ENCODE data around the gene THTPA. TPM values are rescaled to one million over a fixed set of nuclear protein-coding genes. Genes with fewer than 3 reads are reported as not detected.

The THTPA gene
- total and polyA plus RNA-seq, 2 donors (not counting 1 experiment from before 2014, with no cell fraction given), result 17.0 to 21.4 TPM

- Histone ChIP-seq H3K27ac (ENCODE audit: low read length in 2 of 2) (no peak overlapping the region), H3K36me3 (replicated peaks in 1 of 2; ENCODE audit: control extremely low read depth in 1 of 2, control insufficient read depth in 1 of 2, extremely low read depth in 1 of 2, insufficient read depth in 2 of 2, low read length in 1 of 2) (peaks cover 0 to 17% of the 10 kb centered on the region in 2 experiments), H3K9ac (ENCODE audit: low read length) (no peak overlapping the region), H3K27me3 (replicated peaks in 1 of 4; ENCODE audit: control extremely low read depth in 1 of 4, control insufficient read depth in 3 of 4, insufficient read depth in 4 of 4, low read length in 3 of 4) (peaks cover 0 to 19% (median 3%) of the 10 kb centered on the region in 4 experiments), H3K4me1 (ENCODE audit: control insufficient read depth in 2 of 2, insufficient read depth in 2 of 2, low read length in 2 of 2) (peaks cover 15 to 23% of the 10 kb centered on the region in 2 donors), H4K20me1 (ENCODE audit: control insufficient read depth, insufficient read depth, low read length, poor library complexity, severe bottlenecking) (peaks cover 20% of the 10 kb centered on the region), H3K9me3 (ENCODE audit: control extremely low read depth in 1 of 3, control insufficient read depth in 2 of 3, insufficient read depth in 1 of 3, low read length in 2 of 3) (no peaks in the 10 kb centered on the region), H3K4me2 (replicated peaks; ENCODE audit: low read depth, low read length, poor library complexity, severe bottlenecking) (no peak overlapping the region), H3K4me3 (ENCODE audit: control extremely low read depth in 1 of 5, extremely low read depth in 1 of 5, insufficient read depth in 1 of 5, low read depth in 2 of 5, low read length in 4 of 5) (no peak overlapping the region), H3K79me2 (ENCODE audit: control insufficient read depth, insufficient read depth, low read length) (peaks cover 26% of the 10 kb centered on the region), H2AFZ (ENCODE audit: insufficient read depth, low read depth, low read length, poor library complexity, severe bottlenecking) (peak overlapping the region; percentile 89)
- TF ChIP-seq CTCF (IDR thresholded peaks at IDR 0.05) (no peak), EZH2 (IDR thresholded peaks at IDR 0.05; ENCODE audit: borderline replicate concordance, insufficient read depth, low read depth, low read length, poor library complexity, severe bottlenecking) (no peak)
- intact Hi-C loops (cut with micrococcal nuclease), result loop anchor here (5.0 to 10.0 kb wide), 4 partner anchors 285 to 873 kb away; partner anchors contain the start of genes HOMEZ, PCK2 and SDR39U1
- ChIA-PET POLR2A (no interaction called here), CTCF (interaction anchor here (4.1 to 9.3 kb wide), 2 partner anchors 12 to 91 kb away, joined by 24 to 61 read pairs; partner anchors contain the start of gene THTPA)
- Mint-ChIP-seq H3K9me3 (ENCODE audit: insufficient read depth) (no peaks in the 10 kb centered on the region), H3K27ac (no peak overlapping the region), H3K4me1 (peaks cover 27% of the 10 kb centered on the region), H3K4me3 (no peak overlapping the region), H3K27me3 (peaks cover 29% of the 10 kb centered on the region)
- ATAC-seq (ENCODE audit: low read depth) (no peak), DNase-seq (peak; percentile 11)
- WGBS (ENCODE audit: insufficient coverage), result 79% methylated on average over 5 of the region's 7 CpGs
These were observed 13.5 kb downstream of the THTPA start for GRCh38 chr14:23569443-23570151.
